AG09309 (cell line): Measurements from ENCODE around the gene CDH4.

Experiments used
- DNase-seq: peaks from one replicate; pipeline ENCODE4 v3.0.0-alpha.2; 2010; ENCODE audit warnings: low read depth
- H3K4me3 ChIP-seq: 2 replicates; pipeline ENCODE4 v1.5.1; 2011; ENCODE audit warnings: mild to moderate bottlenecking, low read depth, low read length, moderate library complexity; ENCODE audit not compliant: control insufficient read depth
- TF ChIP-seq, protein P1 (sequence below): IDR thresholded peaks from 2 replicates; pipeline ENCODE4 v1.5.1; 2011; ENCODE audit warnings: mild to moderate bottlenecking, low read depth, low read length, inconsistent platforms; ENCODE audit not compliant: insufficient read depth, control insufficient read depth; ENCODE audit errors: missing control alignments

The CDH4 gene

GRCh38 chr20:61528591-61528990, 276.5 kb downstream of the CDH4 start:
- no peak overlapping the region for H3K4me3 ChIP-seq
- TF ChIP-seq, protein P1, sequence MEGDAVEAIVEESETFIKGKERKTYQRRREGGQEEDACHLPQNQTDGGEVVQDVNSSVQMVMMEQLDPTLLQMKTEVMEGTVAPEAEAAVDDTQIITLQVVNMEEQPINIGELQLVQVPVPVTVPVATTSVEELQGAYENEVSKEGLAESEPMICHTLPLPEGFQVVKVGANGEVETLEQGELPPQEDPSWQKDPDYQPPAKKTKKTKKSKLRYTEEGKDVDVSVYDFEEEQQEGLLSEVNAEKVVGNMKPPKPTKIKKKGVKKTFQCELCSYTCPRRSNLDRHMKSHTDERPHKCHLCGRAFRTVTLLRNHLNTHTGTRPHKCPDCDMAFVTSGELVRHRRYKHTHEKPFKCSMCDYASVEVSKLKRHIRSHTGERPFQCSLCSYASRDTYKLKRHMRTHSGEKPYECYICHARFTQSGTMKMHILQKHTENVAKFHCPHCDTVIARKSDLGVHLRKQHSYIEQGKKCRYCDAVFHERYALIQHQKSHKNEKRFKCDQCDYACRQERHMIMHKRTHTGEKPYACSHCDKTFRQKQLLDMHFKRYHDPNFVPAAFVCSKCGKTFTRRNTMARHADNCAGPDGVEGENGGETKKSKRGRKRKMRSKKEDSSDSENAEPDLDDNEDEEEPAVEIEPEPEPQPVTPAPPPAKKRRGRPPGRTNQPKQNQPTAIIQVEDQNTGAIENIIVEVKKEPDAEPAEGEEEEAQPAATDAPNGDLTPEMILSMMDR = no peak
- no peak for DNase-seq

DNA sequence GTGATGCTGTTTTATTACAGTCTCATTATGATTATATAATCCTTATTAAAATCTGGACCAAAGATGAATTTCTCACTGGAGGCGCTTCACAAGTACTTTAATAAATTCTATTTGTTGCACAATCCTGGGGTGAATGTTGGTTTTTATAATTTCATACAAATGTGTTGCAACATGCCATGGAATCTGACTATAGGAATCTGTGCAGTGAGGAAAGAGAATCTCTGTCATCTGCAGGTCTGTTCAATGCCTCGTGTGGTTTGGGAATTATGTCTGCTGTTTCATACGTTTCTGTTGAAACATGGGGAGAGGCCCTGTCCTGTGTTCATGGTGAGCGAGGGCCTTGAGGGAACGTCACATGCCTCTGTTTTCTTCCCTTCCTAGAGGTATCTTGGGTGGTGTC, 277.3 kb downstream of the CDH4 start:
- H3K4me3 ChIP-seq = no peak overlapping the region
- no peak for DNase-seq
- TF ChIP-seq, protein P1 = no peak

GRCh38 chr20:61531553-61532345, 279.7 kb downstream of the CDH4 start:
- H3K4me3 ChIP-seq = no peak overlapping the region
- DNase-seq = no peak
- TF ChIP-seq, protein P1 = no peak

GRCh38 chr20:61532736-61533135, 280.7 kb downstream of the CDH4 start:
- TF ChIP-seq, protein P1 = no peak
- H3K4me3 ChIP-seq = no peak overlapping the region
- no peak for DNase-seq

- TF ChIP-seq, protein P1 = no peak
These were observed 281.2 kb downstream of the CDH4 start for GRCh38 chr20:61533231-61533631.

GRCh38 chr20:61534346-61534745, 282.3 kb downstream of the CDH4 start:
- DNase-seq = no peak
- TF ChIP-seq, protein P1 = no peak
- H3K4me3 ChIP-seq = no peak overlapping the region

More at GRCh38 chr20:61533231-61533631, 281.2 kb downstream of the CDH4 start:
- DNase-seq = no peak
- no peak overlapping the region for H3K4me3 ChIP-seq
